ENCODE results near the gene ST6GALNAC3.

GRCh38 chr1:76674689-76675210 lies 600.2 kb downstream of the ST6GALNAC3 start:
- TF ChIP-seq, protein P1, sequence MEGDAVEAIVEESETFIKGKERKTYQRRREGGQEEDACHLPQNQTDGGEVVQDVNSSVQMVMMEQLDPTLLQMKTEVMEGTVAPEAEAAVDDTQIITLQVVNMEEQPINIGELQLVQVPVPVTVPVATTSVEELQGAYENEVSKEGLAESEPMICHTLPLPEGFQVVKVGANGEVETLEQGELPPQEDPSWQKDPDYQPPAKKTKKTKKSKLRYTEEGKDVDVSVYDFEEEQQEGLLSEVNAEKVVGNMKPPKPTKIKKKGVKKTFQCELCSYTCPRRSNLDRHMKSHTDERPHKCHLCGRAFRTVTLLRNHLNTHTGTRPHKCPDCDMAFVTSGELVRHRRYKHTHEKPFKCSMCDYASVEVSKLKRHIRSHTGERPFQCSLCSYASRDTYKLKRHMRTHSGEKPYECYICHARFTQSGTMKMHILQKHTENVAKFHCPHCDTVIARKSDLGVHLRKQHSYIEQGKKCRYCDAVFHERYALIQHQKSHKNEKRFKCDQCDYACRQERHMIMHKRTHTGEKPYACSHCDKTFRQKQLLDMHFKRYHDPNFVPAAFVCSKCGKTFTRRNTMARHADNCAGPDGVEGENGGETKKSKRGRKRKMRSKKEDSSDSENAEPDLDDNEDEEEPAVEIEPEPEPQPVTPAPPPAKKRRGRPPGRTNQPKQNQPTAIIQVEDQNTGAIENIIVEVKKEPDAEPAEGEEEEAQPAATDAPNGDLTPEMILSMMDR (IDR thresholded peaks at IDR 0.05), result no peak
- TF ChIP-seq POLR2A (IDR thresholded peaks at IDR 0.05), result no peak
